HepG2 (cell line): ENCODE measurements around the gene EXOC3L4. TPM values are rescaled to one million over a fixed set of nuclear protein-coding genes. Genes with fewer than 3 reads are reported as not detected.

Source experiments
- KDM6A ChIP-seq: IDR thresholded peaks from 2 replicates; pipeline ENCODE4 v1.6.1; 2016; ENCODE audit warnings: low read depth
- SAP130 ChIP-seq: IDR thresholded peaks from 2 replicates; pipeline ENCODE4 v1.6.1; 2016; ENCODE audit warnings: low read depth
- WIZ ChIP-seq: sonication (generic); formaldehyde crosslinking; IDR thresholded peaks from 2 replicates; pipeline ENCODE4 v1.5.1; 2020; ENCODE audit warnings: mild to moderate bottlenecking, missing genetic modification reagents
- ZNF510 ChIP-seq: sonication (generic); formaldehyde crosslinking; IDR thresholded peaks from 2 replicates; pipeline ENCODE4 v1.4.0; 2020; ENCODE audit warnings: low read depth, mild to moderate bottlenecking, missing genetic modification reagents
- ZNF879 ChIP-seq: sonication (generic); formaldehyde crosslinking; IDR thresholded peaks from 2 replicates; pipeline ENCODE4 v1.8.1; 2023; ENCODE audit warnings: missing genetic modification reagents
- polyA plus RNA-seq, 8 experiments: library from polyadenylated mRNA; depleted of rRNA in 3 of 8; stranded (reverse) in 7 of 8; unstranded in 1 of 8; fragments of >200 nt; fragmentation: Illumina TruSeq in 4 of 8; extraction: Trizol in 4 of 8; gene quantifications; 2 replicates each; pipeline versions ENCODE4 v1.2.1 to v1.2.3, GENCODE V29; 2011 to 2016; ENCODE audit warnings: low read depth in 4 of 8, missing spikeins in 1 of 8, mixed read lengths in 1 of 8; ENCODE audit not compliant: insufficient read depth in 1 of 8
- total RNA-seq, 5 experiments: library from RNA; depleted of rRNA; stranded (reverse); fragments of >200 nt; fragmentation: Illumina TruSeq; extraction: Trizol; gene quantifications; 2 replicates each; pipeline ENCODE4 v1.2.3, GENCODE V29; 2016; ENCODE audit warnings: low read depth in 1 of 5
- TF ChIP-seq, protein P1 (sequence below), 2 experiments: fragments of 450-650 bp in 1 of 2; sonication (generic) in 1 of 2; formaldehyde crosslinking in 1 of 2; IDR thresholded peaks; 2 replicates each; pipeline versions ENCODE4 v1.6.1 to v1.8.0; 2016 to 2022; ENCODE audit warnings: antibody characterized with exemption in 1 of 2, mild to moderate bottlenecking in 1 of 2, missing genetic modification reagents in 1 of 2
- TF ChIP-seq, protein P2 (sequence below): sonication (generic); formaldehyde crosslinking; IDR thresholded peaks from 2 replicates; pipeline ENCODE4 v1.5.0; 2020; ENCODE audit warnings: mild to moderate bottlenecking, missing genetic modification reagents, borderline replicate concordance
- TF ChIP-seq, protein P3 (sequence below): sonication (generic); formaldehyde crosslinking; IDR thresholded peaks from 2 replicates; pipeline ENCODE4 v1.4.0; 2020; ENCODE audit warnings: mild to moderate bottlenecking, missing genetic modification reagents
- TF ChIP-seq, protein P4 (sequence below): IDR thresholded peaks from 2 replicates; pipeline ENCODE4 v1.6.1; 2016; ENCODE audit warnings: low read depth, borderline replicate concordance
- TF ChIP-seq, protein P5 (sequence below): sonication (generic); formaldehyde crosslinking; IDR thresholded peaks from 2 replicates; pipeline ENCODE4 v1.8.0; 2022; ENCODE audit warnings: mild to moderate bottlenecking, missing genetic modification reagents, moderate library complexity

The EXOC3L4 gene
- total and polyA plus RNA-seq, 2 of the 13 experiments (the other 11 are each of a cell fraction or from before 2014, with no cell fraction given) = 11.8 to 27.0 TPM

DNA sequence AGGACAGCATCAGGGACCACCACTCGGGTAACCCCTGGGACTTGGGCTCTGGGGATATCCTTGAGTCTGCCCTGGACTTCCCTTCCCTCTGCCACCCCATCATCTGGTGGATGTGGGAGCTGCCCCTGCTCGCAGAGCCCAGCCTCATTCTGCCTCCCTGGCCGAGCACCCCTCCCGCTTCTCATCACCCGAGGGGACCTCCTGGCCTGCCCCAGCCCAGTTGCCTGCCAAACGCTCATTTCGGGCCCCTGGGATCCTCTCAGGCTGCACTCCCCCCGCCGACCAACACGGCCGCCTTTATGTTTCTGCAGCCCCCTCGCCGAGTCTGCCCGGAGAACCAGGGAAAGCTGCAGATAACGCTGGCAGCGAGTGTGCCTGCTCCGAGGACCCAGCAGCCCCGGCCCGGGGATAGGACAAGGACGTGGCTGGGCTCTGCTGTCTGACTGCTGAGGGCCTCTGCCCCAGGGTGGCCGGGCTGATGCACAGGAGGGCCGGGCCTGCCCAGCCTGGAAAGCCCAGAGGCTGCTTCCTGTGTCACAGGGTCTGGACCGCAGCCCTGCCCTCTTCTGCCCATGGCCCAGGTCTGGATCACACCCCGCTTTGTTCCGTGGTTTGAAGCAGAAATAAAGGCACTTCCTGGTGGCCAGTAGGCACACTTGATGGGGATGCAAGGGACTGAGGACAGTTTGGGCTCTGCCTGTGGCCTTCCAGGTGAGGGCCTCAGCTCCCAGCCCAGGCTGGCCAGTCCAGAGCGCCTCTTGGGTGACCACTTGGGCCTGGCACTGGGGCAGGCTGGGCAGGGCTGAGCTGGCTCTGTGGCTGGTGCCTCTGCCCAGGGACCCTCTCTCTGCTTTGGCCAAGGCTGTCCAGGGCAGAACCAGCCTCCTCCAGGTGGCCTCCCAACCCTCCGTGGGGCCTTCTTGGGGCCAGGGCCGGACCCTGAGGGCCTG, 4.9 kb upstream of the EXOC3L4 start (continued):
- TF ChIP-seq, protein P1, sequence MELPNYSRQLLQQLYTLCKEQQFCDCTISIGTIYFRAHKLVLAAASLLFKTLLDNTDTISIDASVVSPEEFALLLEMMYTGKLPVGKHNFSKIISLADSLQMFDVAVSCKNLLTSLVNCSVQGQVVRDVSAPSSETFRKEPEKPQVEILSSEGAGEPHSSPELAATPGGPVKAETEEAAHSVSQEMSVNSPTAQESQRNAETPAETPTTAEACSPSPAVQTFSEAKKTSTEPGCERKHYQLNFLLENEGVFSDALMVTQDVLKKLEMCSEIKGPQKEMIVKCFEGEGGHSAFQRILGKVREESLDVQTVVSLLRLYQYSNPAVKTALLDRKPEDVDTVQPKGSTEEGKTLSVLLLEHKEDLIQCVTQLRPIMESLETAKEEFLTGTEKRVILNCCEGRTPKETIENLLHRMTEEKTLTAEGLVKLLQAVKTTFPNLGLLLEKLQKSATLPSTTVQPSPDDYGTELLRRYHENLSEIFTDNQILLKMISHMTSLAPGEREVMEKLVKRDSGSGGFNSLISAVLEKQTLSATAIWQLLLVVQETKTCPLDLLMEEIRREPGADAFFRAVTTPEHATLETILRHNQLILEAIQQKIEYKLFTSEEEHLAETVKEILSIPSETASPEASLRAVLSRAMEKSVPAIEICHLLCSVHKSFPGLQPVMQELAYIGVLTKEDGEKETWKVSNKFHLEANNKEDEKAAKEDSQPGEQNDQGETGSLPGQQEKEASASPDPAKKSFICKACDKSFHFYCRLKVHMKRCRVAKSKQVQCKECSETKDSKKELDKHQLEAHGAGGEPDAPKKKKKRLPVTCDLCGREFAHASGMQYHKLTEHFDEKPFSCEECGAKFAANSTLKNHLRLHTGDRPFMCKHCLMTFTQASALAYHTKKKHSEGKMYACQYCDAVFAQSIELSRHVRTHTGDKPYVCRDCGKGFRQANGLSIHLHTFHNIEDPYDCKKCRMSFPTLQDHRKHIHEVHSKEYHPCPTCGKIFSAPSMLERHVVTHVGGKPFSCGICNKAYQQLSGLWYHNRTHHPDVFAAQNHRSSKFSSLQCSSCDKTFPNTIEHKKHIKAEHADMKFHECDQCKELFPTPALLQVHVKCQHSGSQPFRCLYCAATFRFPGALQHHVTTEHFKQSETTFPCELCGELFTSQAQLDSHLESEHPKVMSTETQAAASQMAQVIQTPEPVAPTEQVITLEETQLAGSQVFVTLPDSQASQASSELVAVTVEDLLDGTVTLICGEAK (IDR thresholded peaks at IDR 0.05) = no peak
- TF ChIP-seq, protein P1 (CRISPR knock-in tag; IDR thresholded peaks at IDR 0.05) = no peak
- TF ChIP-seq ZNF510 (CRISPR knock-in tag) (no peak), SAP130 (CRISPR knock-in tag) (peak; percentile 15; the same call in 1 of the 2 replicates), WIZ (0 out of 2 replicates have a peak, but pooled peaks have one; percentile 45), KDM6A (CRISPR knock-in tag) (no peak), ZNF879 (CRISPR knock-in tag) (no peak)
- TF ChIP-seq, protein P2, sequence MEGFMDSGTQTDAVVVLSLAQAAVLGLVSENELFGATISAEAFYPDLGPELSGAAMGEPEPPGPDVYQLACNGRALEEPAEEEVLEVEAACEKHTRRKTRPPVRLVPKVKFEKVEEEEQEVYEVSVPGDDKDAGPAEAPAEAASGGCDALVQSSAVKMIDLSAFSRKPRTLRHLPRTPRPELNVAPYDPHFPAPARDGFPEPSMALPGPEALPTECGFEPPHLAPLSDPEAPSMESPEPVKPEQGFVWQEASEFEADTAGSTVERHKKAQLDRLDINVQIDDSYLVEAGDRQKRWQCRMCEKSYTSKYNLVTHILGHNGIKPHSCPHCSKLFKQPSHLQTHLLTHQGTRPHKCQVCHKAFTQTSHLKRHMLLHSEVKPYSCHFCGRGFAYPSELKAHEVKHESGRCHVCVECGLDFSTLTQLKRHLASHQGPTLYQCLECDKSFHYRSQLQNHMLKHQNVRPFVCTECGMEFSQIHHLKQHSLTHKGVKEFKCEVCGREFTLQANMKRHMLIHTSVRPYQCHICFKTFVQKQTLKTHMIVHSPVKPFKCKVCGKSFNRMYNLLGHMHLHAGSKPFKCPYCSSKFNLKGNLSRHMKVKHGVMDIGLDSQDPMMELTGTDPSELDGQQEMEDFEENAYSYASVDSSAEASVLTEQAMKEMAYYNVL (CRISPR knock-in tag) = no peak
- TF ChIP-seq, protein P3, sequence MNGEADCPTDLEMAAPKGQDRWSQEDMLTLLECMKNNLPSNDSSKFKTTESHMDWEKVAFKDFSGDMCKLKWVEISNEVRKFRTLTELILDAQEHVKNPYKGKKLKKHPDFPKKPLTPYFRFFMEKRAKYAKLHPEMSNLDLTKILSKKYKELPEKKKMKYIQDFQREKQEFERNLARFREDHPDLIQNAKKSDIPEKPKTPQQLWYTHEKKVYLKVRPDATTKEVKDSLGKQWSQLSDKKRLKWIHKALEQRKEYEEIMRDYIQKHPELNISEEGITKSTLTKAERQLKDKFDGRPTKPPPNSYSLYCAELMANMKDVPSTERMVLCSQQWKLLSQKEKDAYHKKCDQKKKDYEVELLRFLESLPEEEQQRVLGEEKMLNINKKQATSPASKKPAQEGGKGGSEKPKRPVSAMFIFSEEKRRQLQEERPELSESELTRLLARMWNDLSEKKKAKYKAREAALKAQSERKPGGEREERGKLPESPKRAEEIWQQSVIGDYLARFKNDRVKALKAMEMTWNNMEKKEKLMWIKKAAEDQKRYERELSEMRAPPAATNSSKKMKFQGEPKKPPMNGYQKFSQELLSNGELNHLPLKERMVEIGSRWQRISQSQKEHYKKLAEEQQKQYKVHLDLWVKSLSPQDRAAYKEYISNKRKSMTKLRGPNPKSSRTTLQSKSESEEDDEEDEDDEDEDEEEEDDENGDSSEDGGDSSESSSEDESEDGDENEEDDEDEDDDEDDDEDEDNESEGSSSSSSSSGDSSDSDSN (CRISPR knock-in tag) = peak; percentile 86
- TF ChIP-seq, protein P4, sequence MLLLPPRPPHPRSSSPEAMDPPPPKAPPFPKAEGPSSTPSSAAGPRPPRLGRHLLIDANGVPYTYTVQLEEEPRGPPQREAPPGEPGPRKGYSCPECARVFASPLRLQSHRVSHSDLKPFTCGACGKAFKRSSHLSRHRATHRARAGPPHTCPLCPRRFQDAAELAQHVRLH (CRISPR knock-in tag) = no peak
- TF ChIP-seq, protein P5, sequence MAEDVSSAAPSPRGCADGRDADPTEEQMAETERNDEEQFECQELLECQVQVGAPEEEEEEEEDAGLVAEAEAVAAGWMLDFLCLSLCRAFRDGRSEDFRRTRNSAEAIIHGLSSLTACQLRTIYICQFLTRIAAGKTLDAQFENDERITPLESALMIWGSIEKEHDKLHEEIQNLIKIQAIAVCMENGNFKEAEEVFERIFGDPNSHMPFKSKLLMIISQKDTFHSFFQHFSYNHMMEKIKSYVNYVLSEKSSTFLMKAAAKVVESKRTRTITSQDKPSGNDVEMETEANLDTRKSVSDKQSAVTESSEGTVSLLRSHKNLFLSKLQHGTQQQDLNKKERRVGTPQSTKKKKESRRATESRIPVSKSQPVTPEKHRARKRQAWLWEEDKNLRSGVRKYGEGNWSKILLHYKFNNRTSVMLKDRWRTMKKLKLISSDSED (CRISPR knock-in tag) = 0 out of 2 replicates have a peak, but pooled peaks have one; percentile 55
